GM12875 (cell line): Measurements from ENCODE around the gene RNASEH2B.

ENCODE experiments used
- H3K4me3 ChIP-seq: one replicate; pipeline ENCODE4 v1.5.1; 2011; ENCODE audit warnings: low read depth, low read length, control low read depth
- TF ChIP-seq, protein P1 (sequence below): IDR thresholded peaks from 2 replicates; pipeline ENCODE4 v1.5.1; 2011; ENCODE audit warnings: low read depth, mild to moderate bottlenecking, control low read depth, inconsistent platforms, low read length, moderate library complexity, borderline replicate concordance; ENCODE audit not compliant: insufficient read depth

The RNASEH2B gene

DNA sequence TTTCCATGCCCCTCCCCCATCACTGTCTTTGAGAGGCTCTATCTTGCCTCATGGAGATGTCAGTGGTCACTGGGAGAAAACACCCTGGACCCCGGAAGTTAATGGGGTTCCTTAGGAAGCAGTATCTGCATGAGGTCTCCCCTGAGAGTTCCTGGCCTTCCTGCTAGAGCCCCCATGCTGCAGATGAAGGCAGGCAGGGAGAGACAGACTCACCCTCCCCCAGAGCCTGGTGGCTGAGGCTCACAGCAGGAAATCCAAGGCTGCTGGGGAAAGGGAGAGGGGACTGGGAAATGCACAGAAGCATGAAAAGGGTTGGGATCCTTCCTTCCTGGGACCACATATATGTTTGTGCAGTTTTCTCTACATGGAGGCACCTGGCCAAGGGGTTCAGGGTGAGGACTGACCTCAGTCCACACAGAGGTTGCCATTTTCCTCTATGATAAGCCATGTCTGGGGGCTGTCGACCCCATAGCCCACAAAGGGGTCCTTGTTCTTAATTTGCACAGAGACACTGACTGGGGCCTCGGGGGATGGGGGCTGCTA is 95.4 kb downstream of the RNASEH2B start:
- TF ChIP-seq, protein P1, sequence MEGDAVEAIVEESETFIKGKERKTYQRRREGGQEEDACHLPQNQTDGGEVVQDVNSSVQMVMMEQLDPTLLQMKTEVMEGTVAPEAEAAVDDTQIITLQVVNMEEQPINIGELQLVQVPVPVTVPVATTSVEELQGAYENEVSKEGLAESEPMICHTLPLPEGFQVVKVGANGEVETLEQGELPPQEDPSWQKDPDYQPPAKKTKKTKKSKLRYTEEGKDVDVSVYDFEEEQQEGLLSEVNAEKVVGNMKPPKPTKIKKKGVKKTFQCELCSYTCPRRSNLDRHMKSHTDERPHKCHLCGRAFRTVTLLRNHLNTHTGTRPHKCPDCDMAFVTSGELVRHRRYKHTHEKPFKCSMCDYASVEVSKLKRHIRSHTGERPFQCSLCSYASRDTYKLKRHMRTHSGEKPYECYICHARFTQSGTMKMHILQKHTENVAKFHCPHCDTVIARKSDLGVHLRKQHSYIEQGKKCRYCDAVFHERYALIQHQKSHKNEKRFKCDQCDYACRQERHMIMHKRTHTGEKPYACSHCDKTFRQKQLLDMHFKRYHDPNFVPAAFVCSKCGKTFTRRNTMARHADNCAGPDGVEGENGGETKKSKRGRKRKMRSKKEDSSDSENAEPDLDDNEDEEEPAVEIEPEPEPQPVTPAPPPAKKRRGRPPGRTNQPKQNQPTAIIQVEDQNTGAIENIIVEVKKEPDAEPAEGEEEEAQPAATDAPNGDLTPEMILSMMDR = no peak
- H3K4me3 ChIP-seq = no peak overlapping the region

DNA sequence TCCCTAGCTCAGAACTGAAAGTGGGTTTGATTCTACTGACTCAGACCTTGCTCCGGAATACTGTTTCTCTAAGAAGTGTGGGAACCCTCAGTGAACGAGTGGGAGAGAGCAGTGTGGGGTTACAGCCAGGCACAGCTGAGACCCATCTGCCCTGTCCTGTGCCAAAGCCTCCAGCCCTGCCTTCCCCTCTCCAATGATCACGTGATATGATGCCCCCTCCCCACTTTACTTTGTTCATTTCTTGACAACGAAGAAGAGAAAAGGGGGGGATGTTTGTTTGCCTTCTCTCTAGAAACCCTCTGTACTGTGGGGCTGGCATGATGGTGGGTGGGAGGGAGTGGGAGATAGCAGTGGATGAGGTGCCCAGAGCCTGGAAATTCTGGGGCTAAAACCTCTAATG is 96.0 kb downstream of the RNASEH2B start:
- H3K4me3 ChIP-seq = no peak overlapping the region
- TF ChIP-seq, protein P1 = no peak
